ENCODE measurements around the gene AXL. TPM values are rescaled to one million over a fixed set of nuclear protein-coding genes. Genes with fewer than 3 reads are reported as not detected.

AXL gene
- total and polyA plus RNA-seq, 9 of the 15 experiments (the other 6 are each of a cell fraction or from before 2014, with no cell fraction given): 0.80 to 6.6 (median 1.6) TPM

GRCh38 chr19:41225238-41226052, 6.4 kb downstream of the AXL start (continued):
- TF ChIP-seq, protein P1, sequence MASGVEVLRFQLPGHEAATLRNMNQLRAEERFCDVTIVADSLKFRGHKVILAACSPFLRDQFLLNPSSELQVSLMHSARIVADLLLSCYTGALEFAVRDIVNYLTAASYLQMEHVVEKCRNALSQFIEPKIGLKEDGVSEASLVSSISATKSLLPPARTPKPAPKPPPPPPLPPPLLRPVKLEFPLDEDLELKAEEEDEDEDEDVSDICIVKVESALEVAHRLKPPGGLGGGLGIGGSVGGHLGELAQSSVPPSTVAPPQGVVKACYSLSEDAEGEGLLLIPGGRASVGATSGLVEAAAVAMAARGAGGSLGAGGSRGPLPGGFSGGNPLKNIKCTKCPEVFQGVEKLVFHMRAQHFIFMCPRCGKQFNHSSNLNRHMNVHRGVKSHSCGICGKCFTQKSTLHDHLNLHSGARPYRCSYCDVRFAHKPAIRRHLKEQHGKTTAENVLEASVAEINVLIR (CRISPR knock-in tag; IDR thresholded peaks at IDR 0.05): no peak
- TF ChIP-seq, protein P2, sequence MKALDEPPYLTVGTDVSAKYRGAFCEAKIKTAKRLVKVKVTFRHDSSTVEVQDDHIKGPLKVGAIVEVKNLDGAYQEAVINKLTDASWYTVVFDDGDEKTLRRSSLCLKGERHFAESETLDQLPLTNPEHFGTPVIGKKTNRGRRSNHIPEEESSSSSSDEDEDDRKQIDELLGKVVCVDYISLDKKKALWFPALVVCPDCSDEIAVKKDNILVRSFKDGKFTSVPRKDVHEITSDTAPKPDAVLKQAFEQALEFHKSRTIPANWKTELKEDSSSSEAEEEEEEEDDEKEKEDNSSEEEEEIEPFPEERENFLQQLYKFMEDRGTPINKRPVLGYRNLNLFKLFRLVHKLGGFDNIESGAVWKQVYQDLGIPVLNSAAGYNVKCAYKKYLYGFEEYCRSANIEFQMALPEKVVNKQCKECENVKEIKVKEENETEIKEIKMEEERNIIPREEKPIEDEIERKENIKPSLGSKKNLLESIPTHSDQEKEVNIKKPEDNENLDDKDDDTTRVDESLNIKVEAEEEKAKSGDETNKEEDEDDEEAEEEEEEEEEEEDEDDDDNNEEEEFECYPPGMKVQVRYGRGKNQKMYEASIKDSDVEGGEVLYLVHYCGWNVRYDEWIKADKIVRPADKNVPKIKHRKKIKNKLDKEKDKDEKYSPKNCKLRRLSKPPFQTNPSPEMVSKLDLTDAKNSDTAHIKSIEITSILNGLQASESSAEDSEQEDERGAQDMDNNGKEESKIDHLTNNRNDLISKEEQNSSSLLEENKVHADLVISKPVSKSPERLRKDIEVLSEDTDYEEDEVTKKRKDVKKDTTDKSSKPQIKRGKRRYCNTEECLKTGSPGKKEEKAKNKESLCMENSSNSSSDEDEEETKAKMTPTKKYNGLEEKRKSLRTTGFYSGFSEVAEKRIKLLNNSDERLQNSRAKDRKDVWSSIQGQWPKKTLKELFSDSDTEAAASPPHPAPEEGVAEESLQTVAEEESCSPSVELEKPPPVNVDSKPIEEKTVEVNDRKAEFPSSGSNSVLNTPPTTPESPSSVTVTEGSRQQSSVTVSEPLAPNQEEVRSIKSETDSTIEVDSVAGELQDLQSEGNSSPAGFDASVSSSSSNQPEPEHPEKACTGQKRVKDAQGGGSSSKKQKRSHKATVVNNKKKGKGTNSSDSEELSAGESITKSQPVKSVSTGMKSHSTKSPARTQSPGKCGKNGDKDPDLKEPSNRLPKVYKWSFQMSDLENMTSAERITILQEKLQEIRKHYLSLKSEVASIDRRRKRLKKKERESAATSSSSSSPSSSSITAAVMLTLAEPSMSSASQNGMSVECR (CRISPR knock-in tag; IDR thresholded peaks at IDR 0.05): peak; percentile 55
- no peak for TF ChIP-seq BACH1 (tag; IDR thresholded peaks at IDR 0.05)
- 0 out of 4 replicates have a peak, but pooled peaks of 1 of the 2 experiments have one; percentile 39 for TF ChIP-seq MAZ (CRISPR knock-in tag; conservative IDR thresholded peaks at IDR 0.05 in 1 of 2, IDR thresholded peaks at IDR 0.05 in 1 of 2)
- peak; percentile 45; the same call in 1 of the 2 replicates for TF ChIP-seq SMARCA5 (IDR thresholded peaks at IDR 0.05)
- TF ChIP-seq, protein P3, sequence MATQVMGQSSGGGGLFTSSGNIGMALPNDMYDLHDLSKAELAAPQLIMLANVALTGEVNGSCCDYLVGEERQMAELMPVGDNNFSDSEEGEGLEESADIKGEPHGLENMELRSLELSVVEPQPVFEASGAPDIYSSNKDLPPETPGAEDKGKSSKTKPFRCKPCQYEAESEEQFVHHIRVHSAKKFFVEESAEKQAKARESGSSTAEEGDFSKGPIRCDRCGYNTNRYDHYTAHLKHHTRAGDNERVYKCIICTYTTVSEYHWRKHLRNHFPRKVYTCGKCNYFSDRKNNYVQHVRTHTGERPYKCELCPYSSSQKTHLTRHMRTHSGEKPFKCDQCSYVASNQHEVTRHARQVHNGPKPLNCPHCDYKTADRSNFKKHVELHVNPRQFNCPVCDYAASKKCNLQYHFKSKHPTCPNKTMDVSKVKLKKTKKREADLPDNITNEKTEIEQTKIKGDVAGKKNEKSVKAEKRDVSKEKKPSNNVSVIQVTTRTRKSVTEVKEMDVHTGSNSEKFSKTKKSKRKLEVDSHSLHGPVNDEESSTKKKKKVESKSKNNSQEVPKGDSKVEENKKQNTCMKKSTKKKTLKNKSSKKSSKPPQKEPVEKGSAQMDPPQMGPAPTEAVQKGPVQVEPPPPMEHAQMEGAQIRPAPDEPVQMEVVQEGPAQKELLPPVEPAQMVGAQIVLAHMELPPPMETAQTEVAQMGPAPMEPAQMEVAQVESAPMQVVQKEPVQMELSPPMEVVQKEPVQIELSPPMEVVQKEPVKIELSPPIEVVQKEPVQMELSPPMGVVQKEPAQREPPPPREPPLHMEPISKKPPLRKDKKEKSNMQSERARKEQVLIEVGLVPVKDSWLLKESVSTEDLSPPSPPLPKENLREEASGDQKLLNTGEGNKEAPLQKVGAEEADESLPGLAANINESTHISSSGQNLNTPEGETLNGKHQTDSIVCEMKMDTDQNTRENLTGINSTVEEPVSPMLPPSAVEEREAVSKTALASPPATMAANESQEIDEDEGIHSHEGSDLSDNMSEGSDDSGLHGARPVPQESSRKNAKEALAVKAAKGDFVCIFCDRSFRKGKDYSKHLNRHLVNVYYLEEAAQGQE (IDR thresholded peaks at IDR 0.05; ENCODE audit: borderline replicate concordance): no peak
- TF ChIP-seq, protein P3 (CRISPR knock-in tag; IDR thresholded peaks at IDR 0.05; ENCODE audit: low read depth): no peak
- TF ChIP-seq CHCHD3 (CRISPR knock-in tag; IDR thresholded peaks at IDR 0.05): no peak
- no peak for TF ChIP-seq ETV1 (tag; conservative IDR thresholded peaks at IDR 0.05; ENCODE audit: low read depth)
- TF ChIP-seq ID3 (CRISPR knock-in tag; IDR thresholded peaks at IDR 0.05): no peak
- TF ChIP-seq ID3 (tag; IDR thresholded peaks at IDR 0.05): peak; percentile 55; the same call in 1 of the 2 replicates
- TF ChIP-seq POLR2AphosphoS5 (IDR thresholded peaks at IDR 0.05; ENCODE audit: control insufficient read depth, insufficient read depth, low read depth, low read length): no peak
